ENCODE measurements around the gene WNK1.
"Not testable (repeated sequence)": the region's sequence is repeated elsewhere in the genome, so short reads cannot be mapped to it uniquely, and the experiment has no call there.

WNK1 gene

GRCh38 chr12:759628-760027 lies 7.2 kb downstream of the WNK1 start:
- DNase-seq (ENCODE audit: low spot score), result no peak
- no peak for TF ChIP-seq CTCF (IDR thresholded peaks at IDR 0.05; ENCODE audit: extremely low read depth, missing control alignments)

GRCh38 chr12:761256-761655 lies 8.9 kb downstream of the WNK1 start:
- DNase-seq (ENCODE audit: low spot score), result no peak
- TF ChIP-seq CTCF (IDR thresholded peaks at IDR 0.05; ENCODE audit: extremely low read depth, missing control alignments), result no peak

DNA sequence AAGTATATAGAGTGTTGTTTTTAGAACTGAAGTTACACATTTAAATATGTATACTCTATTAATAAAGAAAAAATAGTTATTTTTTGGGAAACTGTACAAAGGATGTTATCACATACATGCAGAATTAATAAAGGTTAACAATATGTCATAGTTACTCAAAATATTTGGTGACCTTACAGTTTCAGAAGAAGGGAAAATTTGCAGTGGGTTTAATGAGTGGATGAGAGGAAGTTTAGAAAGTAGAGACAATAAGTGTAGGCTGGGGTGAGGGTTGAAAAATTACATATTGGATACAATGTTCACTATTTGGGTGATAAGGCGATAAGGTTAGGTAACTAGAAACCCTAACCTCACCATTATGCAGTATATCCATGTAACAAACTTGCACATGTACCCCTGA lies 13.5 kb downstream of the WNK1 start:
- no peak for TF ChIP-seq CTCF (IDR thresholded peaks at IDR 0.05; ENCODE audit: extremely low read depth, missing control alignments)

GRCh38 chr12:768434-768833 lies 16.1 kb downstream of the WNK1 start:
- TF ChIP-seq CTCF (IDR thresholded peaks at IDR 0.05; ENCODE audit: extremely low read depth, missing control alignments), result no peak
- DNase-seq (ENCODE audit: low spot score), result no peak

More for the DNA sequence above, 13.5 kb downstream of the WNK1 start:
- DNase-seq (ENCODE audit: low spot score), result no peak

GRCh38 chr12:770479-770878 lies 18.1 kb downstream of the WNK1 start:
- no peak for TF ChIP-seq CTCF (IDR thresholded peaks at IDR 0.05; ENCODE audit: extremely low read depth, missing control alignments)
- no peak for DNase-seq (ENCODE audit: low spot score)

GRCh38 chr12:772056-772697 lies 19.8 kb downstream of the WNK1 start:
- TF ChIP-seq CTCF (IDR thresholded peaks at IDR 0.05; ENCODE audit: extremely low read depth, missing control alignments), result no peak
- DNase-seq (ENCODE audit: low spot score), result no peak

GRCh38 chr12:774051-774614 lies 21.8 kb downstream of the WNK1 start:
- TF ChIP-seq CTCF (IDR thresholded peaks at IDR 0.05; ENCODE audit: extremely low read depth, missing control alignments), result no peak
- DNase-seq (ENCODE audit: low spot score), result no peak

- DNase-seq (ENCODE audit: low spot score), result not testable (repeated sequence)
These were observed 23.8 kb downstream of the WNK1 start for GRCh38 chr12:775973-776771.

- DNase-seq (ENCODE audit: low spot score), result not testable (repeated sequence)
These were observed 24.5 kb downstream of the WNK1 start for GRCh38 chr12:776772-777373.

Data from GM20000 (cell line).